Cardiac fibroblast (primary cell): ENCODE measurements around the gene ZCWPW1.
"Not testable (repeated sequence)": the region's sequence is repeated elsewhere in the genome, so short reads cannot be mapped to it uniquely, and the experiment has no call there.

Source experiments
- DNase-seq, 2 donors: peaks; one replicate each; pipeline versions ENCODE4 v3.0.0 to v3.0.0-alpha.2; 2010; ENCODE audit warnings: low read depth in 2 of 2
- H3K4me3 ChIP-seq, 2 donors: replicated peaks in 1 of 2; 1 replicate in 1 of 2; 2 replicates in 1 of 2; pipeline ENCODE4 v1.5.1; 2011; ENCODE audit warnings: low read depth in 2 of 2, low read length in 2 of 2, mild to moderate bottlenecking in 2 of 2, moderate library complexity in 1 of 2
- TF ChIP-seq, protein P1 (sequence below): IDR thresholded peaks from one replicate; pipeline ENCODE4 v1.5.1; 2011; ENCODE audit warnings: low read depth, mild to moderate bottlenecking, low read length, inconsistent platforms

Gene ZCWPW1

DNA sequence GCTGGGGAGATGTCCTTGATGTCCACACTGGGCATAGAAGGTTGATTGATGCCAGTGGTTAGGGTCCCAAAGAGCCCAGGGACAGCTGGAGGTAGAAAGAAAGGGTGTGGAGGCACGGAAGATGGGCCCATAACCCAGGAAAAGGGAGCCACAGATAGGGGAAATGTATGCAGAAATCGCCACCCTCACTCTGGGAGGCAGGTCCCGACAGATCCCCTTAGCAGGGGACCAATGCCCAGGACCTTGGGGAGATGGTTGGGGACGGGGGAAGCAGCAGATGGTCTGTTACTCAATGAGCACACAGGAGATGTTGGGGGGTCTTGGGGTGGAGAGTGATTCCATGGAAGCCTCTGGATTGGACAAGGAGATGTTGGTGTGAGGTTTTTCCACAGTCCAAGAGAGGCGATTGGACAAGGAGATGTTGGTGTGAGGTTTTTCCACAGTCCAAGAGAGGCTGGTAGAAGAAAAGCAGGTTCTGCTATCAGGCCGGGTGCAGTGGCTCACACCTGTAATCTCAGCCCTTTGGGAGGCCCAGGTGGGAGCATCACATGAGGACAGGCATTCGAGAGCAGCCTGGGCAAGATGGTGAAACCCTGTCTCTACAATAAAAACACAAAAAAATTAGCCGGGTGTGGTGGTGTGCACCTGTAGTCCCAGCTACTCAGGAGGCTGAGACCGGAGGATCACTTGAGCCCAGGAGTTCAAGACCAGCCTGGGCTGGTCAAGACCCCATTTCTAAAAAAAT lies 14.8 kb upstream of the ZCWPW1 start:
- H3K4me3 ChIP-seq, result no peak overlapping the region
- TF ChIP-seq, protein P1, sequence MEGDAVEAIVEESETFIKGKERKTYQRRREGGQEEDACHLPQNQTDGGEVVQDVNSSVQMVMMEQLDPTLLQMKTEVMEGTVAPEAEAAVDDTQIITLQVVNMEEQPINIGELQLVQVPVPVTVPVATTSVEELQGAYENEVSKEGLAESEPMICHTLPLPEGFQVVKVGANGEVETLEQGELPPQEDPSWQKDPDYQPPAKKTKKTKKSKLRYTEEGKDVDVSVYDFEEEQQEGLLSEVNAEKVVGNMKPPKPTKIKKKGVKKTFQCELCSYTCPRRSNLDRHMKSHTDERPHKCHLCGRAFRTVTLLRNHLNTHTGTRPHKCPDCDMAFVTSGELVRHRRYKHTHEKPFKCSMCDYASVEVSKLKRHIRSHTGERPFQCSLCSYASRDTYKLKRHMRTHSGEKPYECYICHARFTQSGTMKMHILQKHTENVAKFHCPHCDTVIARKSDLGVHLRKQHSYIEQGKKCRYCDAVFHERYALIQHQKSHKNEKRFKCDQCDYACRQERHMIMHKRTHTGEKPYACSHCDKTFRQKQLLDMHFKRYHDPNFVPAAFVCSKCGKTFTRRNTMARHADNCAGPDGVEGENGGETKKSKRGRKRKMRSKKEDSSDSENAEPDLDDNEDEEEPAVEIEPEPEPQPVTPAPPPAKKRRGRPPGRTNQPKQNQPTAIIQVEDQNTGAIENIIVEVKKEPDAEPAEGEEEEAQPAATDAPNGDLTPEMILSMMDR, result no peak
- DNase-seq, result no peak

DNA sequence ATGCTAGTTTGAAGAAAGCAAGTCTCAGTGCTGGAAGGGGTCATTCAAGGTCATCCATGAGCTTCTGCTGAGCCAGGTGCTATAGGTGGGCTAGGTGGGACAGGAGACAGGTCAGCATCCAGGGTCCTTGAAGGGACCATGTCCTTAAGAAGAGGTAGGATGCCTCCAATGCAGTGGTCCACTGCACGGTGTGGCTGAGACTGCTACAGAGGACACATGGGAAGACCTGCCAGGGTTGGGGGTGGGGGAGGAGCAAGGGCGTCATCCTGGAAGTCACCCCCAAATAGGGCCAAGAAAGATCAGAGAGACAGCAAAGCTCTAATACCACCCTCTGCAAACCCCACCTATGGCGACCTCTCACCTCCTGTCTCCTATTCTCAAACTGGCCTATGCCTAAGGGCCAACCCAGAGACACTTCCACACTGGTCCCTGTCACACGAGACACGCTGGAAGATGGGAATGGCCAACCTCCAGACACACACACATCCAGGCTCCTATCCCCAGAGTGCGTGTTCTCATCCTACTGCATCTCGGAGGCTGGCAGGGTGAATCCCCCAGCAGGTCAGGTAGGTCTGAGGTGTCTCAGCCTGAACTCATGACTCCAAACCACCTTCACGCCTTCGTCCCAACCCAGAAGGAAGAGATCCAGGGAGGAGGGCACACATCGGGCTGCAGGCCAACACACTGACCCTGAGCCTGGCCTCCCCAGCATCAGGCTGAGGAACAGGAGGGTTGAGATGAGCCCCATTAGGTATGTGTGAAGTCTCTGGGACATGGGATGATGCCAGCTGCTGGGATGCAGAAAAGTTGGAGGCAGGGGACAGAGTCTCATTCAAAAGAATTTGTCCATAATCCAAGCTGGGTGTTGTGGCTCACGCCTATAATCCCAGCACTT lies 13.4 kb upstream of the ZCWPW1 start:
- TF ChIP-seq, protein P1, result no peak
- H3K4me3 ChIP-seq, result no peak overlapping the region
- DNase-seq, result no peak

DNA sequence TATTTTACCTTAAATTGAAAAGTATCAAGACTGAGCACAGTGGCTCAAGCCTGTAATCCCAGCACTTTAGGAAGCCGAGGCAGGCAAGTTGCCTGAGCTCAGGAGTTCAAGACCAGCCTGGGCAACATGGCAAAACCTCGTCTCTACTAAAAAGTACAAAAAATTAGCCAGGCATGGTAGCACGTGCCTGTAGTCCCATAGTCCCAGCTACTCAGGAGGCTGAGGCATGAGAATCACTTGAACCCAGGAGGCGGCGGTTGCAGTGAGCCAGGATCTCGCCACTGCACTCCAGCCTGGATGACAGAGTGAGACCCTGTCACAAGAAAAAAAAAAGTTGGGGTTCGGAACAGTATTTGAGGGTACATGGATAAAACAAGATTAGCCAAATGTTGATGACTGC lies 10.7 kb upstream of the ZCWPW1 start:
- not testable (repeated sequence) for DNase-seq

DNA sequence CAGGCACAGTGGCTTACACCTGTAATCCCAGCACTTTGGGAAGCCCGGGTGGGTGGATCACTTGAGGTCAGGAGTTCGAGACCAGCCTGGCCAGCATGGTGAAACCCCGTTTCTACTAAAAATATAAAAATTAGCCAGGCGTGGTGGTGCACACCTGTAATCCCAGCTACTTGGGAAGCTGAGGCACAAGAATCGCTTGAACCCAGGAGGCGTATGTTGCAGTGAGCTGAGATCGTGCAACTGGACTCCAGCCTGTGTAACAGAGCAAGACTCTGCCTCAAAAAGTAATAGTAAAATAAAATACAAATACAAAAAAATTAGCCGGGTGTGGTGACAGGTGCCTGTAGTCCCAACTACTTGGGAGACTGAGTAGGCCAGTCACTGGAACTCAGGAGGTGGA lies 10.2 kb upstream of the ZCWPW1 start:
- H3K4me3 ChIP-seq, DNase-seq: not testable (repeated sequence)

More for the DNA sequence above, 10.7 kb upstream of the ZCWPW1 start:
- H3K4me3 ChIP-seq, result not testable (repeated sequence)

DNA sequence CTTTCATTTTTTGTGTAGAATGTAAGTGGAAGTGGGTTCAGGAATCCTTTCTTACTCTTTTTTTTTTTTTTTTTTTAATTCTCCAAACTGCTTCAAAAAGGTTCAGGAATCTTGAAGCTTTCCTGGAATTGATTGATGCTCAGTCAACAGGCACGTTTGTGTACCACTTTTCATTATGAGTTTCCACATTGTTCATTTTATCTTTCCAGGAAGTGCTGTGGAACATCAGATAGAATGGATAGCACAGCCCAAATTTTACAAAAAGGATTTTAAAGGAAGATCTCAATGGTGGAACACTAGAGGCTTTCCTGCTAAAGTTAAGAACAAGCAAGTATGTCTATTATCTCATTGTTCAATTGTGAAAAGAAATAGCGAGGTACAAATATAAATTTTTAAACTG lies 9.7 kb upstream of the ZCWPW1 start:
- TF ChIP-seq, protein P1, result no peak
- no peak for DNase-seq
- no peak overlapping the region for H3K4me3 ChIP-seq

DNA sequence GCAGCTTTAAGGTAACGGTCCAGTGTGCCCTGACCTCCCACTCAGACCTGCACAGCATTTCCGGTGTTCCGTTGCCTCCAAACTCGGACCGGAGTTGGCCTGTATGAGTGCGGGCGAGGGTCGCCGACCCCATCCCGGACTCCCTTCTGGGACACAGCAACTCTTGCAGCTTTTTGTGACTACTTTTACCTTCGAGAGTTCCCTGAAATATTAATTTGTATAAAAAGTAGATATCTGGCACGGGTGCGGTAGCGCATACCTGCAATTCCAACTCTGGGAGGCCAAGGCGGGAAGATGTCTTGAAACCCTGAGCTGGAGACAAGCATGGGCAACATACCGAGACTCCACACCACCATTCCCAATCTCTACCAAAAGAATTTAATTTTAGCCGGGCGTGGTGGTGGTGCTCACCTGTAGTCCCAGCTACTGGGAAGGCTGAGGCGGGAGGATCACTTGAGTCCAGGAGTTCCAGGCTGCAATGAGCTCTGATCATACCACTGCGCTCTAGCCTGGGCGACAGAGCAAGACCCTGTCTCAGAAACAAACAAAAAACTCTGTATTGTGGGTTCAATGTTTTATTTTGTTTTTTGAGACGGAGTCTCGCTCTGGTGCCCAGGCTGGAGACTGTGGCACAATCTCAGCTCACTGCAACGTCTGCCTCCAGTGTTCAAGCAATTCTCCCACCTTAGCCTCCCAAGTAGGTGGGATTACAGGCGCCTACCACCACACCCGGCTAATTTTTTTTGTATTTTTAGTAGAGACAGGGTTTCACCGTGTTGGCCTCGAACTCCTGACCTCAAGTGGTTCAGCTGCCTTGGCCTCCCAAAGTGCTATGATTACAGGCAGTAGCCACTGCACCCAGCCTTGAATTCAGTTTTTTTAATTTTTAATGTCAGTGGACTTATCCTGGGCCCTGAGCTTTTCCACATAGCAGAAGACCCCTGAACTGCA lies 8.9 kb upstream of the ZCWPW1 start:
- no peak for DNase-seq
- TF ChIP-seq, protein P1, result no peak
- H3K4me3 ChIP-seq, result no peak overlapping the region

DNA sequence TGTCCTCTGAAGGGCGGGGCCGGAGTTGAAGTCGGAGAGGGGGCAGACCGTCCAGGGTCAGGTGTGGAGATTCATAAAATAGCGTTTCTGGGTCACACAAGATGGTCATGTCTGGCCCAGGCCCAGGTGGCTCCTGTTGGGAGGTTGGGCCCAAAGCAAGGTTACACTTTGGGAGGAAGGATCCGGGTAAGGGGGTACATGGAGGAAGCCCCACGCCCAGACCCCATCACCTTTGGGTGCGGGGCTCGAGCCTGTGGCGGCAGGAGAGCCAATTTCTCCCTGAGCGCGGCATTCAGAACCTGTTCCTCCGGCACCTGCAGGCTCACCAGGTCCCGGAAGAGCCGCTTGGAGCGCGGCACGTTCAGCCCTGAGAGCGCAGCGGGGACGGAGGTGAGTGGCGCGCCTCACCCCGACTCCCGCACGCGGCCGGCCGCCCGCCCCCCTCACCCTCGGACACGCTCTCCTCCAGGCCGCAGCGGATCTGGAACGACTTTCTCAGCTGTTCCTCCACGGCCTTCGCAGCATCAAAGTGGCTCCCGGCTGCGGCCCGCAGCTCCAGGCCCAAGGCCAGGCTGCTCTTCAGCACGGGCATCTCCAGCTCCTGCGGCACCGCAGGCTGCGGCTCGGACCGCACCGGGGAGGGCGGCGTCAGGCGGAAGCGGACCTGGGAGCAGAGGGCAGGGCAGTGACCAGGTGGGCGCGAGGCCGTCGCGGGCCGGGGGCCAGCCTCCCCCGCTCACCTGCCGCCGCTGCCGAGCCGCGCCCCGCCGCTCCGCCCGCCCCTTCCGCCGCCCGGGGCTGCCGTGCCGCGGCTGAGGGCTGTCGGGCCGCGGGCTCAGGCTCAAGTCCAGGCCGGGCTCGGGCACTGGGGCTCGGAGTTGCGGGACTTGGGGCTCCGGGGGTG lies 7.2 kb upstream of the ZCWPW1 start:
- H3K4me3 ChIP-seq, result peak overlapping the region; percentile 68 to 82
- DNase-seq, result peak; percentile 33
- TF ChIP-seq, protein P1, result no peak
